AG09319 (cell line): ENCODE measurements around the gene FOXF1.

Experiments
- DNase-seq: peaks from one replicate; pipeline ENCODE4 v3.0.0-alpha.2; 2010; ENCODE audit warnings: low read depth; ENCODE audit errors: extremely low read depth
- TF ChIP-seq, protein P1 (sequence below): IDR thresholded peaks from 2 replicates; pipeline ENCODE4 v1.5.1; 2011; ENCODE audit warnings: low read depth, mild to moderate bottlenecking, inconsistent platforms, low read length, moderate library complexity

FOXF1 gene

DNA sequence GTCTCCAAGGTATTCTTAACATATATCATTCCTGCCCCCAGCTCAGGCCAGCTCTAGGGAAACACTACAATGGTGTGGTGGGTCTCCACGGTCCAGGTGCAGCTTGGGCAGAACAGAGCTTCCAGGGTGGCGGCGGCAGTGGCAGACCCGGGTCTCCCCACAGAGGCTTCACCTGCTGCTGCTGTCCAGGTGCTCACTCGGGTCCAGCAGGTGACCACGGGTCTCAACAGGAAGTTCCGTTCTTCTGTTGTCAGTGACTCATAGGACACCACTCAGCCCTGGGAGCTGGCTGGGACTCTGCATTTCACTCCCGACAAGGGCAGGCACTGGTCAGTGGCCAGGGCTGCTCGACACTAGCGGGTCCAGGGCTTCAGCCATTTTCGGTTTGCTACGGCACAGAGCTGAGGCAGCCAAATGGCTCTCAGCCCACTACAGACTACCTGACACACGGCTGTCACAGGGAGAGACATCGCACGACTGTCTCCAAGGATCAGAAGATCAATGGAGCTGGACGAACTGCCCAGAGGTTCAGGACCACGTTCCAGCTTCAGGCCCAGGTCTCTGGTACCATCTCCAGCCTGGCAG is 28.0 kb downstream of the FOXF1 start:
- DNase-seq, result no peak
- TF ChIP-seq, protein P1, sequence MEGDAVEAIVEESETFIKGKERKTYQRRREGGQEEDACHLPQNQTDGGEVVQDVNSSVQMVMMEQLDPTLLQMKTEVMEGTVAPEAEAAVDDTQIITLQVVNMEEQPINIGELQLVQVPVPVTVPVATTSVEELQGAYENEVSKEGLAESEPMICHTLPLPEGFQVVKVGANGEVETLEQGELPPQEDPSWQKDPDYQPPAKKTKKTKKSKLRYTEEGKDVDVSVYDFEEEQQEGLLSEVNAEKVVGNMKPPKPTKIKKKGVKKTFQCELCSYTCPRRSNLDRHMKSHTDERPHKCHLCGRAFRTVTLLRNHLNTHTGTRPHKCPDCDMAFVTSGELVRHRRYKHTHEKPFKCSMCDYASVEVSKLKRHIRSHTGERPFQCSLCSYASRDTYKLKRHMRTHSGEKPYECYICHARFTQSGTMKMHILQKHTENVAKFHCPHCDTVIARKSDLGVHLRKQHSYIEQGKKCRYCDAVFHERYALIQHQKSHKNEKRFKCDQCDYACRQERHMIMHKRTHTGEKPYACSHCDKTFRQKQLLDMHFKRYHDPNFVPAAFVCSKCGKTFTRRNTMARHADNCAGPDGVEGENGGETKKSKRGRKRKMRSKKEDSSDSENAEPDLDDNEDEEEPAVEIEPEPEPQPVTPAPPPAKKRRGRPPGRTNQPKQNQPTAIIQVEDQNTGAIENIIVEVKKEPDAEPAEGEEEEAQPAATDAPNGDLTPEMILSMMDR, result no peak

DNA sequence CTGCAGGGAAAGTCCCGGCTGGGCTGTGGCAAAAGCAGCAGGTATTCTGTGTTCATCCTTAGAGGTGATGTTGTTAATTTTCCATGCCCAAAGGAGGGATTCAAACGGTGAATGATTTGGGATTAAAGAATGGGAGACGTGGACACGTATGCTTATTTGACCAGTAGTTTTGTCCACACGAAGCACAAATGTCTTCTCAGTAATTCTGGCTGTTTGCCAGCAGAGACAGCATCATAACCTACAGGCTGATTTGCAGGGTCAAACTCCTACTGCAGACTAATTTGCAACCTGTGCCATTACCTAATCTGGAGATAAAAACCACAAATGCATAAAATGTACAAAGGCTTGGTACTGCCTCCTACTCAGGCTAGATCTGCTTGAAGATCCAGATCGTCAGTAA is 30.6 kb downstream of the FOXF1 start:
- TF ChIP-seq, protein P1, result no peak
- DNase-seq, result no peak

DNA sequence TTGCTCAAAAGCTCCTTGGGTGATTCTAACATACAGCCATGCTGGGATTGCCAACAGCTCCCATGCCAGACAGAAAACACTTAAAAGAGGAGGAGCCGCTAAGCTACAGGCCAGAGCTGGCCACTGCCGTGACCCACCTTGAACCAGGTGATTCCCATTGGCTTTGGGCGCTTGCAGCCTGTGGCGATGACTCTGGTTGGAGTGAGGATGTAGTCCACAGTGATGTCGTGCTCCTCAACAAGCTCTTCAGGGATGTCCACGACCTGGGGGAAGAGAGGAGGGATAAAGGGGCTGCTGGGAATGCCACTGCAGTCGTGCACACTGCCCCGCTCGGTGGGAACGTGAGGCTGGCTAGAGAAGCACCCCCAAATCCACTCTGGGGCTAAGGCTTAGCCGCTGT is 31.2 kb downstream of the FOXF1 start:
- TF ChIP-seq, protein P1, result no peak
- DNase-seq, result no peak

DNA sequence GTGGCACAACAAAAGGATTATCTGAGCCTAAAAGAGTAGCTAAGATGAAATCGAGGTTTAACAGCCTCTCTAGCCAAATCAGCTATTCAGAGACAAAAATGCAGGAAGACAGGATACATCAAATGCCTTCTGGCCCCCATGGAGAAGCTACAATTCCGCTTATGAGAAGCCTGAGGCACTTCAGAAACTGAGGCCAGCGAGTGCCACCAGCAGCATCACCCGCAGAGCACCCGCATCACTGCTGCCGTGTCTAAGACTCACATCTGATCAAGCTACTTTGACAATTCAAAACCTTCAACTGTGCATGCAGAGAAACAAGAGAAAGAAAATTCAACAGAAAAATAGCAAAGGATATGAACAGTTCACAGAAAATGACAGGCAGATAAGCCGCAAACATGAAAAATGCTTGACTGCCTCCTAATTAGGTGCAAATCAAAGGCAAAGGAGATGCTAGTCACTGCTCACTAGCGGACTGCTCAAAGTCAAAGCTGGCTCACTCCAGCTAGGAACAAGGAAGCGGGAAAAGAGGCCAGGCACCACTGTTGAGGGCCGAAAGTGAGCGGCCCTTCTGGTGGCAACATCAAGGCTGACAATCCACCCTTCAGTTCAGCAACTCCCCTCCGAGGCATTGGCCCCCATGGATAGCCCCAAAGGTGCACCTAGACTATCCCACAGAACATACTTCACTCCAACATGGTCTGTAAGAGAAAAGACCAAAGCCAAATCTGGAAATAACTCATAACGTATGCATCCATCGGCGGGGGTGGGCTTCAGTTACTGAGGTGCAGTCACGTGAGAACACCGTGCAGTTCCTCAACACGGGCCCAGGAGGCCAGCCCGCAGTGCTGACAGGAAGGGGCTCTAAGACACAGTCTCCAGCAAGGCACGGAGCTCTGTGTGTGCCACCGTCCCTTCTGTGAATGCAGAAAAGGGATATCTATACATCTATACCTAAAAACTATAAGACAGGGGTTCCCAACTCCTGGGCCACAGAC is 32.7 kb downstream of the FOXF1 start:
- no peak for DNase-seq
- TF ChIP-seq, protein P1, result no peak

DNA sequence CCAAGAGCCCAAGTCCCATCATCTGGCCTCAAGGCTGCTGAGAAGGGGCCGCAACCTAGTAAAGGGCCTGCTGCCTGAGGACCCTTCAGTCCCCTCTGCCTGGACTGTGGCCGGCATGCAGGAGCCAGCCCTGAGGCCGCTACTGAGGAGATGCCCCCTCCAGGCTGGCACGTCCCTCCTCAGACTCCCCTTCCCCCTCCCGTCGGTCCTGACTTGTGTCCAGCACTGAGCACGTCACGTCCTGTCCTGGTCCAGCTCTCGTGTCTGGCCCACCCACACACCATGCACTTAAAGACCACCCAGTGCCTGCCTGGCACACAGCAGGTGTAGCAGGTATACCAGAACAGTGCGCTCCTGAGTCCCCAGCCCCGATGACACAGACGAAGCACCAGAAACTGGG is 35.2 kb downstream of the FOXF1 start:
- TF ChIP-seq, protein P1, result no peak
- DNase-seq, result no peak

DNA sequence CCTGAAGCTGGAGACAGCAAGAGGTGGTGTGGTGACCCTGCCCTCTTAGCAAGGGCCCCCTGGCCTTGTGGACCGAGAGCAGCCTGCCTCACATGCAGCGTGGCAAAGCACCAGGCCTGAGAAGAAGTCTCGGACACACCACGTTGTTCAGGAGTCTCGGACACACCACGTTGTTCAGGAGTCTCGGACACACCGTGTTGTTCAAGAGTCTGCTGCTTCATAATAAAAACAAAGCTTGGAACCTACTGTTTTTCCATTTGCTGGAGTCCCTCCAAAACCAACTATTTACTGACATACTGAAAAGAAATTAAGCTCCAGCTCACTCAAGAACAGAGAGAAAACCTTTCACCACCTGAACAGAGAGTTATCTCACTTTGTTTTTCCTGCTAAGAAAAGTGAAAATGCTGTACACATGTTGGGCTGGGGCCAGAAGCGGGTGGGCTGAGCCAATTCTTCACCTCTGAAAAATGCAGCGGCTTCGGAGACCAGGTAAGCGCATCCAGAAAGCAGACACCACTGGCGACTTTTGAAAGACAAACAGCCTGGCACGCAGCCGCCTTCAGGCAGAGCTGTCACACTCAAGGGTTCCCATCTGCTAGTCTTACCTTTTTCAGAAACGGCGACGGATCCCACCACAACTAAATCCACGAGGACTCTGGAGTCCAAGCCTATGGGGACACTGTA is 35.8 kb downstream of the FOXF1 start:
- no peak for DNase-seq
- TF ChIP-seq, protein P1, result no peak

DNA sequence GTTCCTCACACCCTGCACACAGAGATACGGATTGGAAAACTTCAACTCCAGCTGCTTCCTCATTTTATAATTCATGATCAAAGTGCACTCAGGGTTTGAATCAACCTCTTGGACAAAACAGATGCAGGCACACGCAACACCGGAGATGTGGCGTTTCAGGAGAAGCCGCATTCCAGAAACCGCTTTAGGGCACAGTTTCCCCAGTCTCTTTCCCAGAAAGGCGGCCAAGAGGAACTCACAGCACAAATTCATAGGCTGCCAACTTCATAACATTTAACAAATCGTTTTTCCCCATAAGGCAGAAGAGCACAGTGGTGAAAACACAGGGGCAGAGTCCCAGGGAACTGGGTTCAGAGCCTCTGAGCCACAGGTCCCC is 36.3 kb downstream of the FOXF1 start:
- TF ChIP-seq, protein P1, result no peak
- no peak for DNase-seq
